ENCODE measurements around the gene CILP.

CILP gene

GRCh38 chr15:65209701-65210643, 1.3 kb downstream of the CILP start:
- Mint-ChIP-seq H3K36me3 (no peaks in the 10 kb centered on the region), H3K27me3 (no peaks in the 10 kb centered on the region), H3K27ac (no peak overlapping the region), H3K4me1 (ENCODE audit: low read depth) (no peaks in the 10 kb centered on the region), H3K9me3 (ENCODE audit: low read depth) (no peaks in the 10 kb centered on the region), H3K4me3 (no peak overlapping the region)

- Mint-ChIP-seq H3K36me3 (no peaks in the 10 kb centered on the region), H3K27ac (no peak overlapping the region), H3K4me1 (ENCODE audit: low read depth) (no peaks in the 10 kb centered on the region), H3K9me3 (ENCODE audit: low read depth) (no peaks in the 10 kb centered on the region), H3K27me3 (no peaks in the 10 kb centered on the region), H3K4me3 (no peak overlapping the region)
Observed at GRCh38 chr15:65208647-65209046, 2.6 kb downstream of the CILP start.

DNA sequence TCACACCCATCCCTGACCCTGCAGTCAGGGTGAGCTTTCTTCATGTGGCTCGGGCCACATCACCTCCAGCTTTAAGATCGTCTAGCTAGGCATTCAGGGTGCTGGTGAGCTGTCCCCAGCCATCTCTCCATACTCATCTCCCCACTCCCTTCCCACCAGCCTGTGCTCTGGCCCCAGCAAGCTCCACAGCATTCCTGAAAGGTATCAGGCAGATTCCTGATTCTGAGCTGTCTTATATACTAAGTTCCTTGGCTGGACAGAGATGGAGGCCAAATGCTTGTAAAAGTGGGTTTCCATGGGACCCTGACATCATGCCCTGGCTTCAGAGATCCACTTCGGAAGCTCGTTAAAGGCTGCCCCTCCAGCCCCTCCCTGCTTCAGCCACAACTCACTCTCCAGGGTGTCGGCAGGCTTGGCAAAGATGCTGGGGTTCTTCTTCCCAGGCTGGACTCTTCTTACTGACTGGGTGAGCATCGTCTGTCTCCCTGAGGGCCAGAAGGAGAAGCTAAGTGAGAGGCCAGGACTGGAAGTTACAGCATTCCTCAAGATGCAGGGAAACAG, 3.9 kb downstream of the CILP start:
- no peaks in the 10 kb centered on the region for H3K36me3 Mint-ChIP-seq
- H3K27me3 Mint-ChIP-seq: no peaks in the 10 kb centered on the region
- no peak overlapping the region for H3K27ac Mint-ChIP-seq

DNA sequence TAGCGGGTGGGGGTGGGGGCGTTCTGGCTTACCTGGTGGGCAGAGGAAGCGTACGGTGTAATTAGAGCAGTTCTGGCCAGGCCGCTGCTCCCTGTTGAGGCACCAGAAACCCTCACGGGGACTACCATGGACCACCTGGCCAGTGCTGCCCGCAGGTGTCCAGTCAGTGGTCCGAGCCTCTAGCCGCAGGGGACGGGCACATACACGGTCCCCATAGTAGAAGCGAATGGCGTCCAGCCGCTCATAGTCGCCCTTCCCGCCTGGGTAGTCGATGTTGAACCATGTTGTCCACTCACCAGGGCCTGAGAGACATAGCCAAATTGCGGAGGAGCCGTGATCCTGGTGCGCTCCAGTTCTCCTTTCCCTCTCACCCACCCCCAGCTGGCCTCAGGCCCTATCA, 4.5 kb downstream of the CILP start:
- H3K9me3 Mint-ChIP-seq (ENCODE audit: low read depth): no peaks in the 10 kb centered on the region
- no peaks in the 10 kb centered on the region for H3K36me3 Mint-ChIP-seq
- H3K27ac Mint-ChIP-seq: no peak overlapping the region
- H3K4me1 Mint-ChIP-seq (ENCODE audit: low read depth): no peaks in the 10 kb centered on the region
- H3K4me3 Mint-ChIP-seq: no peak overlapping the region
- no peaks in the 10 kb centered on the region for H3K27me3 Mint-ChIP-seq

More for the DNA sequence above, 3.9 kb downstream of the CILP start:
- Mint-ChIP-seq H3K4me1 (ENCODE audit: low read depth) (no peaks in the 10 kb centered on the region), H3K4me3 (no peak overlapping the region), H3K9me3 (ENCODE audit: low read depth) (no peaks in the 10 kb centered on the region)

DNA sequence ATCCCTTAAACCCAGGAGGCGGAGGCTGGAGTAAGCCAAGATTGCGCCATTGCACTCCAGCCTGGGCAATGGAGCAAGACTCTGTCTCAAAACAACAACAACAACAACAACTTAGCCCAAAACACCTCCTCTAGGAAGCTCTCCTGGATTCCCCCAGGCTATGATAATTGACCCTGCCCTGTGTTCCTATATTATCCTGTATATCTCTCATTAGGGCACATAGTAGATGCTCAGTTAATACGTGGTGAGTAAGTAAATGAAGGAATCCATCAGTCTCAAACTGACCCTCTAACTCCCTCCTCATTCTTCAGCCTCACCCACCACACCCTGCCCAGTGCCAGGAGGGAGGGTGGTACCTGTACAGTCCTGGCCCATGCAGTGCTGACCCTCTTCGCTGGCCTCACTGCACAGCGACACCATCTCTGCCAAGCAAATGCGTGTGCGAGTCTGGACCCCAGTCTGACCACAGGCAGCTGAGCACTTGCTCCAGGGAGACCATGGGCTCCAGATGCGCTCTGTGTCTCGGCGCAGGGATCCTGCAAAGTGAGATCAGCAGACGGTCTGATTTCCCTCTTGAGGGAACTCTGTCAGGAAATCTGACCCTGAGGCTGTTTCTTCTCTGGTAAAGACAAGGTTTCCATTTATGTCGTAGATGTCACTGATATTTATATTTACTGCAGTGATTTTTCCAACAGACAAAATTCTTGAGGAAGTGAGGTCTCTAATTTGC, 6.2 kb downstream of the CILP start:
- Mint-ChIP-seq H3K27me3 (no peaks in the 10 kb centered on the region), H3K27ac (no peak overlapping the region), H3K4me3 (no peak overlapping the region), H3K9me3 (ENCODE audit: low read depth) (no peaks in the 10 kb centered on the region), H3K36me3 (no peaks in the 10 kb centered on the region), H3K4me1 (ENCODE audit: low read depth) (no peaks in the 10 kb centered on the region)

- Mint-ChIP-seq H3K27ac (no peak overlapping the region), H3K4me3 (no peak overlapping the region), H3K4me1 (ENCODE audit: low read depth) (no peaks in the 10 kb centered on the region), H3K9me3 (ENCODE audit: low read depth) (no peaks in the 10 kb centered on the region), H3K27me3 (no peaks in the 10 kb centered on the region), H3K36me3 (no peaks in the 10 kb centered on the region)
Observed at GRCh38 chr15:65204236-65204930, 6.9 kb downstream of the CILP start.

DNA sequence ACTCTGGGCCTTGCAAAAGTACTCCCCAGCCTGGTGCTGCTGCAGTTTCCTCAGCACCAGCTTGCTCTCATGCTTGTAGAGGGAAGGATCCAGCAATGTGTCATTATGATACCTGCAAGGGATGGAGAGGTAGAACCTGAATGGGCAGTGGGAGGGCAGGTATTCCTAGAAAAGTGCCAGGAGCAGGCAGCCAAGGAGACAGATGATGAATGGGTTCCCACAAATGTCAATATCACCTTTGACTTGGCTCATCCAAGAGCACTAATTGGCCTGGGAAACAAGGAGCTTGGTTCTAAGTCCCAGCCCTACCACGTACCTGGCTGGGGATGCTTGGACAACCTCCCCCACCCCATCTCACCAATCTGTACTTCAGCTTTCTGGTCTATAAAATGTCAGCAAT, 9.4 kb downstream of the CILP start:
- Mint-ChIP-seq H3K27ac (no peak overlapping the region), H3K36me3 (no peaks in the 10 kb centered on the region), H3K4me1 (ENCODE audit: low read depth) (no peaks in the 10 kb centered on the region), H3K9me3 (ENCODE audit: low read depth) (no peaks in the 10 kb centered on the region), H3K27me3 (no peaks in the 10 kb centered on the region), H3K4me3 (no peak overlapping the region)

DNA sequence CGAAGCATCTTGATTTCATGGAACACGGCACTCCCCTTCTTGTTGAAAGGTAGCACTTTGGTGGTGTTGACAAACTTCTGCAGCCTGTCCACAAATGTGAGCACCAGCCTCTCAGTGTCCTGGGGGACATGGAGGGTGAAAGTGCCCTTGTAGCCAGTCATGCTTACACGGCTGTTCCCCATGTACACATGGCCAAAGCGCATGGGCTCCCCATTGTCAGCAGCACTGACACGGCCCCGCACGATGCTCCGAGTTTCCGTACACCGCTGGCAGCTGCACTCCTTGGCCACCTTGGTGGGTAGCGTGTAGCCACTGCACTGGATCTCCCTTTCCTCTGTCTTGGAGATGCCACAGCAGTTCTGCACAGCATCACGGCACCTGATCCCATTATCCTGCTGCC, 12.7 kb downstream of the CILP start:
- H3K36me3 Mint-ChIP-seq: no peaks in the 10 kb centered on the region
- H3K27ac Mint-ChIP-seq: no peak overlapping the region
- no peak overlapping the region for H3K4me3 Mint-ChIP-seq
- H3K9me3 Mint-ChIP-seq (ENCODE audit: low read depth): no peaks in the 10 kb centered on the region
- H3K4me1 Mint-ChIP-seq (ENCODE audit: low read depth): no peaks in the 10 kb centered on the region
- no peaks in the 10 kb centered on the region for H3K27me3 Mint-ChIP-seq

DNA sequence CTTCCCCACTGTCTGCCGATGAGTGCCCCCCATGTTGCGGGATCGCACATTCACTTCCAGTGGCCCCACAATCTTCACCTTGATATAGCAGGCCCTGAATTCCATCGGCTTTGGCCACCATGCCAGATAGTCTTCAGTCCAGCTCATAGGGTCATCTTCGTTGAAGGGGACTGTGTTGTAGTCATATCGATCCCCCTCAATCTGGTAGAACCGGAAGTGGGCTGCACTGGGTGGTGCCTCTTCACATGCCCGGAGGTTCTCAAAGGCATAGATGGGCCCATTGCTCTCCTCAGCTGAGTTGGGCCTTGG, 14.0 kb downstream of the CILP start:
- H3K27ac Mint-ChIP-seq: no peak overlapping the region
- no peak overlapping the region for H3K4me3 Mint-ChIP-seq
- no peaks in the 10 kb centered on the region for H3K9me3 Mint-ChIP-seq (ENCODE audit: low read depth)

GRCh38 chr15:65196637-65197336, 14.5 kb downstream of the CILP start:
- Mint-ChIP-seq H3K36me3 (no peaks in the 10 kb centered on the region), H3K27ac (no peak overlapping the region), H3K4me3 (no peak overlapping the region), H3K27me3 (no peaks in the 10 kb centered on the region), H3K4me1 (ENCODE audit: low read depth) (no peaks in the 10 kb centered on the region), H3K9me3 (ENCODE audit: low read depth) (no peaks in the 10 kb centered on the region)

More for the DNA sequence above, 14.0 kb downstream of the CILP start:
- Mint-ChIP-seq H3K4me1 (ENCODE audit: low read depth) (no peaks in the 10 kb centered on the region), H3K27me3 (no peaks in the 10 kb centered on the region), H3K36me3 (no peaks in the 10 kb centered on the region)

DNA sequence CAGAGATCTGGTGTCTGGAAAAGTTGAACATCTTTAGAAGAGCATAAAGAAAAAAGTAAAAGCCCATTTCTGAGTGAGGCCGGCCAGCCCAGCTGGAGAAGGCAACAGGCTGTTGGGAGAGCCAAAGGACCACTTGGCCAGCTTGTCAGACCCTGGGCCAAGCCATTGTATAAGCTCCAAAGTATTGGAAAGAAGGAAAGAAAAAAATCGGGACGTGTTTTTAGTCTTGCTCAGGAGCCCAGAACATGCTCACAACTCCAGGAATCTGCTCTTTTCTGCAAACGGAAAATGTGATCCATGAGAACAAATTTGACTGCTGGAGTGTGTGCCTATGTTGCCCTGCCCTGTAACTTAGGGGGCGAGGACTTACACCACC, 15.7 kb downstream of the CILP start:
- H3K4me3 Mint-ChIP-seq: no peak overlapping the region
- H3K27ac Mint-ChIP-seq: no peak overlapping the region
- no peaks in the 10 kb centered on the region for H3K36me3 Mint-ChIP-seq
- no peaks in the 10 kb centered on the region for H3K4me1 Mint-ChIP-seq (ENCODE audit: low read depth)
- no peaks in the 10 kb centered on the region for H3K9me3 Mint-ChIP-seq (ENCODE audit: low read depth)
- H3K27me3 Mint-ChIP-seq: no peaks in the 10 kb centered on the region

- H3K36me3 Mint-ChIP-seq: no peaks in the 10 kb centered on the region
- no peaks in the 10 kb centered on the region for H3K4me1 Mint-ChIP-seq (ENCODE audit: low read depth)
- no peaks in the 10 kb centered on the region for H3K9me3 Mint-ChIP-seq (ENCODE audit: low read depth)
- H3K27ac Mint-ChIP-seq: no peak overlapping the region
- no peak overlapping the region for H3K4me3 Mint-ChIP-seq
- H3K27me3 Mint-ChIP-seq: no peaks in the 10 kb centered on the region
Observed at GRCh38 chr15:65194826-65195547, 16.3 kb downstream of the CILP start.

DNA sequence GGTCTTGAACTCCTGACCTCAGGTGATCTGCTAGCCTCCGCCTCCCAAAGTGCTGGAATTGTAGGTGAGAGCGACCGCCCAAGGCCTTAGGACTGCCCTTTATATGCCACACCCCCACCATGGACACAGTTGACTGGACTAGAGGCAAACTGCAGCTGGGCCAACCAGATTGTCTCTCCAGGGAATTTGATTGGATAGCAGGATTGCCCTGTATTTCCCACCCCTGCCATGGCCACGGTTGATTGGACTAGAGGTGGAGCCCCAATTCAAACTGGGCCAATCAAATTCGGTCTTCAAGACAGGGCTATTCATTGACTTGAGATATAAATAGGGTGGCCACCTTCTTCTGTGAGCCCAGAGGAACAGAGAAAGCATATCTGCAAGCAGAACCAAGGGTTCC, 19.3 kb downstream of the CILP start:
- H3K36me3 Mint-ChIP-seq: no peaks in the 10 kb centered on the region
- H3K4me1 Mint-ChIP-seq (ENCODE audit: low read depth): no peaks in the 10 kb centered on the region
- H3K9me3 Mint-ChIP-seq (ENCODE audit: low read depth): no peaks in the 10 kb centered on the region
- H3K27me3 Mint-ChIP-seq: no peaks in the 10 kb centered on the region
- no peak overlapping the region for H3K4me3 Mint-ChIP-seq
- H3K27ac Mint-ChIP-seq: no peak overlapping the region

DNA sequence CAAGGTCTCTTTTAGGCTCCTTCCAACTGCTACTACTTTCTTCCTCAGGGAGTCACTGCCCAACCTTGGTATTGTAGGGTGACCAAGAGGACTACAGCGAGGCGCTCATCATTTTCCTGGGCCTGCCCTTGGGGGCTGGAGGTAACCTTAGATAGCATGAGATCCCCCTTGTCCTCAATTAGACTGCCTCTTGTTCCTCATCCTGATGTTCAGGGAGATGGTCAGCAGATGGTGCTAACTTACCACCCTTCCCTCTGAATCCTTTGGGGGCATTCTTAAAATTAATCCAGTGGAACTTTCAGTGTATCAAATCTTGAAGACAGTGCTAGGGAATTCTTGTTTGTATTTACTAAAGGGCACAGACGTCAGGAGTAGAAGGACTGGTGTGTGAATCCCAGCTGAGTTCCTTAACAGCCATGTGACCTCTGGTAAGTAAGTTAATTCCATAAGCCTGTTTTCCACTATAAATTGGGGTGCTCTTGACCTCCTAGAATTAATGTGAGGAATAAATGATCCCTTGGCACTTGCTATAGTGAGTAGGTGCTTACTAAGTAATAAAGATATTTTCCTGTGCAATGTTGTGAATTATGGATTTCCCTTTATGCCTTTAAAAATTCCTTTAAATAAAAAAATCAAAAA, 22.1 kb downstream of the CILP start:
- Mint-ChIP-seq H3K9me3 (ENCODE audit: low read depth) (no peaks in the 10 kb centered on the region), H3K36me3 (no peaks in the 10 kb centered on the region), H3K4me1 (ENCODE audit: low read depth) (peaks cover 7% of the 10 kb centered on the region), H3K27ac (no peak overlapping the region), H3K4me3 (no peak overlapping the region), H3K27me3 (no peaks in the 10 kb centered on the region)
